ENCODE measurements around the gene ITGB8. TPM values are rescaled to one million over a fixed set of nuclear protein-coding genes. Genes with fewer than 3 reads are reported as not detected.

The ITGB8 gene
- total RNA-seq, 1 experiment from 2014 or later: 183 TPM

DNA sequence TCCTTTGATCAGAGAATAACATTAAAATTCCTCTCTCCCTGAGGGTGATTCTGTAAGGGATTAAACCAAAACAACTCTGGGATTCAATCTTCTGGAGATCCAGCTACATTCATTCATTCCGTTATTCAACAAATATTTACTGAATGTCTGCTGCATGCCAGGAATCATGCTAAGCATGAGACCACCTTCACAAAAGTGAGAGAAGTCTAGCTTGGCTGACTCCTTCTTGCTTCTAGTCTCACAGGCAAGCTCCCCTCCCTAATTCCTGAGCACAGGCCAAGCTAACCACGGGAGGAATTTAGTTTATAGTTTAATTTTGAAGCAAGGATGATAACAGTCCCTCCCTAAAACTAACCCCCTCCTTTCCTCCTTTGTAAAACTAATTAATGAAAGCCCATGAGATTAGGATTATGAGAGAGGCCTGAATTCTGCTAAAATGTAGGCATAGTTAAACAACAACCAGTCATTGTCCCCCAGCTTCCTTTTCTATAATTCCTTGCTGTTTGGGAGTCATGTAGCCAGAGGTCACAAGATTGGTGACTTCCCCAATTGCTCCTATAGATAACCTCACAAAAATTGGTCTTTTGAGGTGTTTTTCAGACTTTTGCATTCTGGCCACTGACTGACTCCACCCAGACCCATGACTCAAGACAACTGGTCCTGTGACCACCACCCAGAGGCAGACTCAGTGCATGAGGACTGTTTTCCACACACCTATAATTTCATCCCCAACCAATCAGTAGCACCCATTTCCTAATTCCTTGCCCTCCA is 113.5 kb downstream of the ITGB8 start:
- Mint-ChIP-seq H3K9me3 (ENCODE audit: low read depth, unreplicated experiment) (peaks cover 12% of the 10 kb centered on the region), H3K27me3 (ENCODE audit: unreplicated experiment) (no peaks in the 10 kb centered on the region), H3K27ac (ENCODE audit: unreplicated experiment) (no peak overlapping the region), H3K4me1 (ENCODE audit: low read depth, unreplicated experiment) (peaks cover 28% of the 10 kb centered on the region), H3K36me3 (ENCODE audit: insufficient read depth, unreplicated experiment) (no peaks in the 10 kb centered on the region), H3K4me3 (ENCODE audit: low read depth, unreplicated experiment) (no peak overlapping the region)
- TF ChIP-seq, protein P1, sequence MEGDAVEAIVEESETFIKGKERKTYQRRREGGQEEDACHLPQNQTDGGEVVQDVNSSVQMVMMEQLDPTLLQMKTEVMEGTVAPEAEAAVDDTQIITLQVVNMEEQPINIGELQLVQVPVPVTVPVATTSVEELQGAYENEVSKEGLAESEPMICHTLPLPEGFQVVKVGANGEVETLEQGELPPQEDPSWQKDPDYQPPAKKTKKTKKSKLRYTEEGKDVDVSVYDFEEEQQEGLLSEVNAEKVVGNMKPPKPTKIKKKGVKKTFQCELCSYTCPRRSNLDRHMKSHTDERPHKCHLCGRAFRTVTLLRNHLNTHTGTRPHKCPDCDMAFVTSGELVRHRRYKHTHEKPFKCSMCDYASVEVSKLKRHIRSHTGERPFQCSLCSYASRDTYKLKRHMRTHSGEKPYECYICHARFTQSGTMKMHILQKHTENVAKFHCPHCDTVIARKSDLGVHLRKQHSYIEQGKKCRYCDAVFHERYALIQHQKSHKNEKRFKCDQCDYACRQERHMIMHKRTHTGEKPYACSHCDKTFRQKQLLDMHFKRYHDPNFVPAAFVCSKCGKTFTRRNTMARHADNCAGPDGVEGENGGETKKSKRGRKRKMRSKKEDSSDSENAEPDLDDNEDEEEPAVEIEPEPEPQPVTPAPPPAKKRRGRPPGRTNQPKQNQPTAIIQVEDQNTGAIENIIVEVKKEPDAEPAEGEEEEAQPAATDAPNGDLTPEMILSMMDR (IDR thresholded peaks at IDR 0.05; ENCODE audit: unreplicated experiment): no peak
- CTCF ChIA-PET: interaction anchor here (0.6 to 1.1 kb wide), 2 partner anchors 37 to 380 kb away, joined by 3 to 7 read pairs; no protein-coding TSS in a partner anchor
- intact Hi-C loops (cut with micrococcal nuclease; ENCODE audit: unreplicated experiment): no loop called here
- DNase-seq: no peak
- no TSS peak for BruUV-seq (replicated peaks)

DNA sequence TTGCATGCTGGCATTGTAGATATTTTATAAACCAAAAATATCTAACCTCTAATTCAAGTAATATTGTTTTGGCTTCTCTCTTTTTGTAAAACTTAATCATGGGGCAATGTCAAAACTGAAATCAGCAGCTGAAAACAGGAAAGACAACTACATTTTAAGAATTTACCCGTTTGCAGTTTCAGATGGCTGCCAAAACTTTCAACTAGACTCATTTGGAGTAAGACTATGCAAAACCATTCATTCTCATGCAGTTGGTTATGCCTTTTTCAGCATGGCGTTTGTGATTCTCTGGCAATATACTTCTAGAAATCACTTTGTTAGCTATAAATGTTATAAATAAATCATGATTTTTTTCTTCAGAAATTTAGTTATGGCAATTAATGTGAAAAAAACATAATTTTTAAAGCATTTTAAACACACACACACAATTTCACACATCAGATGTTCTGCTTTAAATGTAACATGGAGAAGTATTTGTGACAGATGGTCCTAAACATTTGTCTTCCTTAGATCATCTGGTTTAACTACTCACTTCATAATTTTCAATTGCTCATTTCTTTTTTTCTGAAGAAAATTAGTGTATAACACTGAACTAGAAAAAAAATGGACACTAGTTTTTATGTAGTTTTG is 116.4 kb downstream of the ITGB8 start:
- Mint-ChIP-seq H3K27me3 (ENCODE audit: unreplicated experiment) (no peaks in the 10 kb centered on the region), H3K4me3 (ENCODE audit: low read depth, unreplicated experiment) (no peak overlapping the region), H3K27ac (ENCODE audit: unreplicated experiment) (no peak overlapping the region), H3K36me3 (ENCODE audit: insufficient read depth, unreplicated experiment) (no peaks in the 10 kb centered on the region), H3K4me1 (ENCODE audit: low read depth, unreplicated experiment) (peaks cover 2% of the 10 kb centered on the region), H3K9me3 (ENCODE audit: low read depth, unreplicated experiment) (peaks cover 8% of the 10 kb centered on the region)
- intact Hi-C loops (cut with micrococcal nuclease; ENCODE audit: unreplicated experiment): no loop called here
- no peak for DNase-seq
- TF ChIP-seq, protein P1 (IDR thresholded peaks at IDR 0.05; ENCODE audit: unreplicated experiment): no peak
- CTCF ChIA-PET: no interaction called here
- BruUV-seq (replicated peaks): no TSS peak

DNA sequence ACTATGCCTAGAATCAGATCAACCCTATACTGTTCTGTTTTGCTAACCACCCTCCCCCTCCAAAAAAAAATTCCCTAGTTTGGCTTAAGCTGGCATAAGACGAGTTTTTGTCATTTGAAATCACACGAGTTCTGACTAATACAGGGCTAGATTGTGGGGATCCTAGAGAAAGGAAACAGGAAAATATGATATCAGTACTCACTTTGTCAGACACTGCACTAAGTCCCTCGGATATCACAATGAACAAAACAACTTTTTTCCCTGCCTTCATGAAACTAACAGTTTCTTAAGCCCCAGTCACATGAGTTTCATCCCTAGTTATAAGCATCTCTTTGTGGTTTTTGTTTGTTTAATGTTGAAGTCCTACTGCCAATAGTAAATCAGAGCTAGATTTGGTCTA is 118.5 kb downstream of the ITGB8 start:
- no TSS peak for BruUV-seq (replicated peaks)
- no peaks in the 10 kb centered on the region for H3K4me1 Mint-ChIP-seq (ENCODE audit: low read depth, unreplicated experiment)
- CTCF ChIA-PET: interaction anchor here (0.6 kb wide), 1 partner anchor 62 kb away, joined by 3 read pairs; no protein-coding TSS in a partner anchor

DNA sequence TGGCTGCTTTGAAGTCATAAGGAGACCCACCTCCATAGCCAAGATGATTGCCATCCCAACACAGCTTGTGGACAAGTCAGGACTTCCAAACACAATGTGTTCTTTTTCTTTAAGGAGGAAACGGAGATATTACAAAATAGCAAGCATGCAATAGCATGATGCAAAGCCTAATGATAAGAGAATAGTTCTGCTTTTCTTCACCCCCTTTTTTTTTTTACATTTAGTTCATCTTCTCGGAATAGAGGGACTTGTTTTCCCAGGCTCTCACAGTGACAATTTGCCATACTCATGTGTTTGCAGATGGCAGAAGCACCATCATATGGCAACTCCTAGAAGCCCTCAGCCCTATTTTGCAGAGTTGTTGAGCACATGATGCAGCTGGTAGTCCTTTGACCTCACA is 119.8 kb downstream of the ITGB8 start:
- BruUV-seq (replicated peaks): no TSS peak
- peaks cover 2% of the 10 kb centered on the region for H3K9me3 Mint-ChIP-seq (ENCODE audit: low read depth, unreplicated experiment)
- CTCF ChIA-PET: no interaction called here

More for the DNA sequence above, 118.5 kb downstream of the ITGB8 start:
- TF ChIP-seq, protein P1 (IDR thresholded peaks at IDR 0.05; ENCODE audit: unreplicated experiment): no peak
- intact Hi-C loops (cut with micrococcal nuclease; ENCODE audit: unreplicated experiment): no loop called here
- DNase-seq: no peak
- Mint-ChIP-seq H3K9me3 (ENCODE audit: low read depth, unreplicated experiment) (peaks cover 6% of the 10 kb centered on the region), H3K36me3 (ENCODE audit: insufficient read depth, unreplicated experiment) (no peaks in the 10 kb centered on the region), H3K27ac (ENCODE audit: unreplicated experiment) (no peak overlapping the region), H3K4me3 (ENCODE audit: low read depth, unreplicated experiment) (no peak overlapping the region), H3K27me3 (ENCODE audit: unreplicated experiment) (no peaks in the 10 kb centered on the region)

More for the DNA sequence above, 119.8 kb downstream of the ITGB8 start:
- no peak overlapping the region for H3K27ac Mint-ChIP-seq (ENCODE audit: unreplicated experiment)
- H3K27me3 Mint-ChIP-seq (ENCODE audit: unreplicated experiment): no peaks in the 10 kb centered on the region
- TF ChIP-seq, protein P1 (IDR thresholded peaks at IDR 0.05; ENCODE audit: unreplicated experiment): no peak
- H3K36me3 Mint-ChIP-seq (ENCODE audit: insufficient read depth, unreplicated experiment): no peaks in the 10 kb centered on the region
- DNase-seq: no peak
- intact Hi-C loops (cut with micrococcal nuclease; ENCODE audit: unreplicated experiment): no loop called here
- H3K4me3 Mint-ChIP-seq (ENCODE audit: low read depth, unreplicated experiment): no peak overlapping the region
- no peaks in the 10 kb centered on the region for H3K4me1 Mint-ChIP-seq (ENCODE audit: low read depth, unreplicated experiment)
